ENCODE data around the gene ARHGEF38.

ARHGEF38 gene, protein sequence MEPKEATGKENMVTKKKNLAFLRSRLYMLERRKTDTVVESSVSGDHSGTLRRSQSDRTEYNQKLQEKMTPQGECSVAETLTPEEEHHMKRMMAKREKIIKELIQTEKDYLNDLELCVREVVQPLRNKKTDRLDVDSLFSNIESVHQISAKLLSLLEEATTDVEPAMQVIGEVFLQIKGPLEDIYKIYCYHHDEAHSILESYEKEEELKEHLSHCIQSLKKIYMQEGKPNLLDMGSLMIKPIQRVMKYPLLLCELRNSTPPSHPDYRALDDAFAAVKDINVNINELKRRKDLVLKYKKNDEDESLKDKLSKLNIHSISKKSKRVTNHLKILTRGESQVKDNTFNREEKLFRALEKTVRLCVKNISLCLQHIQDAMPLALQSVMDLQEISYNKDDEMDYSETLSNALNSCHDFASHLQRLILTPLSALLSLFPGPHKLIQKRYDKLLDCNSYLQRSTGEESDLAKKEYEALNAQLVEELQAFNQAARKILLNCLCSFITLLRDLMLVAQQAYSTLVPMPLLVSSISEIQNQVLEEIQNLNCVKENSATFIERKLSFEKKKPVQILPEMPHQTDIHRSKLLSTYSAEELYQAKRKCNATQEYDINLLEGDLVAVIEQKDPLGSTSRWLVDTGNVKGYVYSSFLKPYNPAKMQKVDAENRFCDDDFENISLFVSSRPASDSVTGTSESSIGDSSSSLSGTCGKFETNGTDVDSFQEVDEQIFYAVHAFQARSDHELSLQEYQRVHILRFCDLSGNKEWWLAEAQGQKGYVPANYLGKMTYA

DNA sequence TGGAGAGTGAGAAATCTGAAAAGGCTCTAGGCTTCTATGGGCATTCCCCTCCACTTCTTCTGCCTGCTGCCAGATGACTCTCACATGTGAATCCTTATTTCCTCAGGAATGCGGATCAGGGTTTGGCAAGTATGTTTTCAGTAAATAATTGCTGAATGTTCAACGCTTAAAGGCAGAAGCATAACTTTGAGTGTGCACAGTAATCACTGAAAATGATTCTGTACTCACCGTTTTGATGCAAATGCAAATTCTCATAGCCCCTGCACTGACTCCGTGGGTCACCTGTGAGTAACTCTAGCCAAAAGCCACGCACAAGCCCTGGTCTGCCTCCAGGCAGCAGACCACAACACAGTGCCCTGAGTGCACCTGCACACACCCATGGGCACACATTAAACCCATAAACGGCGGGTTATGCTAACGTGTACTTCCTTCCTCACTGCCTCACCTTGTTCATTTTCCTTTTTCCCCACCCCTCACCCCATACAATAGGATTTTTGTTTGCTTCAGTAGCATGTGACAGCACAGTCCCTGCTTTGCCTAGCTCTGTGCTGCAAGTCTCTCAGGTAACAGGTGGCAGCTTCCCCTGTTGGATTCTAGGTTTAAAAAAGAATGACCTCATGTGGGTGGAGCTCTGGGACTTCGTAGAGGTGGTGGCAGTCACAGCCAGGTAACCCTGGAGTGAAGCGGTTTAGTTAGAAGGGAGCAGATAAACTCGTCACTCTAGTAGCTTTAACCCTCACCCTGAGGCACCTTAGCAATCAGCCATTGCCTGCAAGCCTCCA, at the start of gene ARHGEF38:
TSS of gene ARHGEF38 (plus strand) at position 656 of the 782 bp plus-strand sequence. CDS start 146 bp downstream, outside the sequence.
- TF ChIP-seq, protein P1, sequence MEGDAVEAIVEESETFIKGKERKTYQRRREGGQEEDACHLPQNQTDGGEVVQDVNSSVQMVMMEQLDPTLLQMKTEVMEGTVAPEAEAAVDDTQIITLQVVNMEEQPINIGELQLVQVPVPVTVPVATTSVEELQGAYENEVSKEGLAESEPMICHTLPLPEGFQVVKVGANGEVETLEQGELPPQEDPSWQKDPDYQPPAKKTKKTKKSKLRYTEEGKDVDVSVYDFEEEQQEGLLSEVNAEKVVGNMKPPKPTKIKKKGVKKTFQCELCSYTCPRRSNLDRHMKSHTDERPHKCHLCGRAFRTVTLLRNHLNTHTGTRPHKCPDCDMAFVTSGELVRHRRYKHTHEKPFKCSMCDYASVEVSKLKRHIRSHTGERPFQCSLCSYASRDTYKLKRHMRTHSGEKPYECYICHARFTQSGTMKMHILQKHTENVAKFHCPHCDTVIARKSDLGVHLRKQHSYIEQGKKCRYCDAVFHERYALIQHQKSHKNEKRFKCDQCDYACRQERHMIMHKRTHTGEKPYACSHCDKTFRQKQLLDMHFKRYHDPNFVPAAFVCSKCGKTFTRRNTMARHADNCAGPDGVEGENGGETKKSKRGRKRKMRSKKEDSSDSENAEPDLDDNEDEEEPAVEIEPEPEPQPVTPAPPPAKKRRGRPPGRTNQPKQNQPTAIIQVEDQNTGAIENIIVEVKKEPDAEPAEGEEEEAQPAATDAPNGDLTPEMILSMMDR (conservative IDR thresholded peaks at IDR 0.05; ENCODE audit: low read length): no peak
- TF ChIP-seq EZH2phosphoT487 (IDR thresholded peaks at IDR 0.05; ENCODE audit: borderline replicate concordance): no peak
- Histone ChIP-seq H3K36me3 (ENCODE audit: insufficient read depth, low read length) (no peaks in the 10 kb centered on the region), H4K20me1 (ENCODE audit: insufficient read depth, low read length, poor library complexity, severe bottlenecking) (no peaks in the 10 kb centered on the region), H3K4me3 (ENCODE audit: low read length, poor library complexity, severe bottlenecking) (peak within 1 kb of the TSS; percentile 12), H3K9ac (ENCODE audit: low read depth, low read length, poor library complexity, severe bottlenecking) (no peak within 1 kb of the TSS), H3K9me3 (ENCODE audit: insufficient read depth, low read depth, low read length) (no peaks in the 10 kb centered on the region), H3K27me3 (ENCODE audit: insufficient read depth, low read length, poor library complexity, severe bottlenecking) (no peaks in the 10 kb centered on the region), H3F3A (ENCODE audit: low read depth) (no peaks in the 10 kb centered on the region), H3K4me1 (ENCODE audit: insufficient read depth, low read length, poor library complexity, severe bottlenecking) (peaks cover 11% of the 10 kb centered on the region), H3K9me2 (replicated peaks; ENCODE audit: low read depth, low read length) (no peaks in the 10 kb centered on the region), H3K4me2 (ENCODE audit: low read depth, low read length, poor library complexity, severe bottlenecking) (peak within 1 kb of the TSS; percentile 36), H3K79me2 (ENCODE audit: insufficient read depth, low read length) (no peaks in the 10 kb centered on the region), H2AFZ (ENCODE audit: low read length) (peak within 1 kb of the TSS; percentile 62; the same call in 1 of the 2 replicates)

DNA sequence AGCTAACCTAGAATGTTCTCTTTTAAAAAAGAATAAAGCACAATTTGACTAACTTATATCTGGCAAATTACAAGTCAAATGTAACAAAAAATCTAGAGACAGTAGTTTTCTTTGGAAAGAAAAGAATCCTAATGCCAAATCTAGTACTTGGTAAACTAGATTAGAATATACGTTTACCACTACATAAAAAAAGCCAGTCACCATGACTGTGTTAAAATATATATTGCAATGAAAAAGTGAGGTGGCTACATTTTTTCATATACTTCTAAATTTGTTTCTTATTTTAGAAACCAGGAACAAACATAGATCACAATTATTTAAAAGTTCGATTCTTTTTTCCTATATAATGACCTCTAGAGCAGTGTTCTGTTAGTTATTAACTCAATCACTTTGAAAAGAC, 48.9 kb upstream of the ARHGEF38 start:
- TF ChIP-seq EZH2phosphoT487 (IDR thresholded peaks at IDR 0.05; ENCODE audit: borderline replicate concordance): no peak
- TF ChIP-seq, protein P1 (conservative IDR thresholded peaks at IDR 0.05; ENCODE audit: low read length): no peak
- no peaks in the 10 kb centered on the region for H4K20me1 ChIP-seq (ENCODE audit: insufficient read depth, low read length, poor library complexity, severe bottlenecking)
- no peaks in the 10 kb centered on the region for H3K36me3 ChIP-seq (ENCODE audit: insufficient read depth, low read length)
- H3K9me2 ChIP-seq (replicated peaks; ENCODE audit: low read depth, low read length): no peaks in the 10 kb centered on the region
- no peak overlapping the region for H3K9ac ChIP-seq (ENCODE audit: low read depth, low read length, poor library complexity, severe bottlenecking)
- H3K9me3 ChIP-seq (ENCODE audit: insufficient read depth, low read depth, low read length): no peaks in the 10 kb centered on the region
- no peaks in the 10 kb centered on the region for H3F3A ChIP-seq (ENCODE audit: low read depth)
- H2AFZ ChIP-seq (ENCODE audit: low read length): no peak overlapping the region
- no peaks in the 10 kb centered on the region for H3K27me3 ChIP-seq (ENCODE audit: insufficient read depth, low read length, poor library complexity, severe bottlenecking)
- H3K4me2 ChIP-seq (ENCODE audit: low read depth, low read length, poor library complexity, severe bottlenecking): no peak overlapping the region
- H3K79me2 ChIP-seq (ENCODE audit: insufficient read depth, low read length): no peaks in the 10 kb centered on the region
- no peaks in the 10 kb centered on the region for H3K4me1 ChIP-seq (ENCODE audit: insufficient read depth, low read length, poor library complexity, severe bottlenecking)
- no peak overlapping the region for H3K4me3 ChIP-seq (ENCODE audit: low read length, poor library complexity, severe bottlenecking)

DNA sequence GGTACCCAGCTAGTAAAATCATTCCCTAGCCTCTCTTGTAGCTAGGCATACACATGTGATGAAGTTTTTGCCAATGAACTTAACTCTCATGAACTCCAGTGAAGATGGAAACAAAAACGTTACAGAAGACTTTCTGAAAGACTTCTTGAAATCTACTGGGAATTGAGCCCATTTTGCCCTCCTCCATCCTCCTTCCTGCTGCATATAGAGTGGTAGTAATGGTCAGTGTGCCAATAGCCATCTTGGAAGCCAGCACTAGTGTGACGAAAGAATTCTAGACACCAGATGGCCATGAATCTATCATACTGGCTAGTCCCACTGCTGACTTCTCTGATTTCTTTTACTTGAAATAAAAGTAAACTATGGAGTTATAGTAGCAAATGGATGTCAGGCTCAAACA, 47.7 kb upstream of the ARHGEF38 start:
- Histone ChIP-seq H3K4me2 (ENCODE audit: low read depth, low read length, poor library complexity, severe bottlenecking) (no peak overlapping the region), H3K27me3 (ENCODE audit: insufficient read depth, low read length, poor library complexity, severe bottlenecking) (no peaks in the 10 kb centered on the region), H3K36me3 (ENCODE audit: insufficient read depth, low read length) (no peaks in the 10 kb centered on the region), H3F3A (ENCODE audit: low read depth) (no peaks in the 10 kb centered on the region), H4K20me1 (ENCODE audit: insufficient read depth, low read length, poor library complexity, severe bottlenecking) (no peaks in the 10 kb centered on the region), H3K9ac (ENCODE audit: low read depth, low read length, poor library complexity, severe bottlenecking) (no peak overlapping the region), H3K4me1 (ENCODE audit: insufficient read depth, low read length, poor library complexity, severe bottlenecking) (no peaks in the 10 kb centered on the region), H3K4me3 (ENCODE audit: low read length, poor library complexity, severe bottlenecking) (no peak overlapping the region), H3K79me2 (ENCODE audit: insufficient read depth, low read length) (no peaks in the 10 kb centered on the region), H3K9me3 (ENCODE audit: insufficient read depth, low read depth, low read length) (no peaks in the 10 kb centered on the region), H2AFZ (ENCODE audit: low read length) (no peak overlapping the region), H3K9me2 (replicated peaks; ENCODE audit: low read depth, low read length) (no peaks in the 10 kb centered on the region)
- TF ChIP-seq, protein P1 (conservative IDR thresholded peaks at IDR 0.05; ENCODE audit: low read length): no peak
- no peak for TF ChIP-seq EZH2phosphoT487 (IDR thresholded peaks at IDR 0.05; ENCODE audit: borderline replicate concordance)

Measured in Loucy (cell line).